Endodermal cell (in vitro differentiated cells): Measurements from ENCODE around the gene RGS9. TPM values are rescaled to one million over a fixed set of nuclear protein-coding genes. Genes with fewer than 3 reads are reported as not detected.
A peak's percentile ranks its signal among the peaks of the same experiment; 100 is the strongest.

ENCODE experiments used
- DNase-seq: peaks from one replicate; pipeline ENCODE4 v3.0.0-alpha.2; 2017
- H3K27ac ChIP-seq: 2 replicates; pipeline ENCODE4 v1.5.1; 2013; ENCODE audit warnings: mild to moderate bottlenecking, low read depth, low read length, moderate library complexity
- H3K27me3 ChIP-seq: 2 replicates; pipeline ENCODE4 v1.6.1; 2013; ENCODE audit warnings: mild to moderate bottlenecking, low read length, moderate library complexity; ENCODE audit not compliant: insufficient read depth, control insufficient read depth, poor library complexity, severe bottlenecking
- H3K36me3 ChIP-seq: 2 replicates; pipeline ENCODE4 v1.7.0; 2013; ENCODE audit warnings: mild to moderate bottlenecking, low read length, moderate library complexity; ENCODE audit not compliant: control insufficient read depth, insufficient read depth
- H3K4me1 ChIP-seq: one replicate; pipeline ENCODE4 v1.7.0; 2013; ENCODE audit warnings: low read length; ENCODE audit not compliant: control insufficient read depth, insufficient read depth
- H3K4me3 ChIP-seq: 2 replicates; pipeline ENCODE4 v1.5.1; 2013; ENCODE audit warnings: mild to moderate bottlenecking, low read length, moderate library complexity
- H3K9ac ChIP-seq: 2 replicates; pipeline ENCODE4 v1.6.1; 2013; ENCODE audit warnings: mild to moderate bottlenecking, low read length, moderate library complexity; ENCODE audit not compliant: poor library complexity, severe bottlenecking; ENCODE audit errors: extremely low read depth
- H3K9me3 ChIP-seq: 2 replicates; pipeline ENCODE4 v1.6.1; 2013; ENCODE audit warnings: mild to moderate bottlenecking, low read length, moderate library complexity; ENCODE audit not compliant: control insufficient read depth
- H3K27ac Mint-ChIP-seq: 2 replicates; pipeline ENCODE4 v1.8.0; 2020; ENCODE audit warnings: mixed read lengths
- H3K27me3 Mint-ChIP-seq: 2 replicates; pipeline ENCODE4 v1.8.0; 2021; ENCODE audit warnings: mild to moderate bottlenecking, mixed read lengths; ENCODE audit not compliant: insufficient read depth
- H3K36me3 Mint-ChIP-seq: 2 replicates; pipeline ENCODE4 v1.8.0; 2020; ENCODE audit warnings: low read depth, mixed read lengths
- H3K4me1 Mint-ChIP-seq: 2 replicates; pipeline ENCODE4 v1.8.0; 2020; ENCODE audit warnings: mixed read lengths
- H3K4me3 Mint-ChIP-seq: 2 replicates; pipeline ENCODE4 v1.8.0; 2020; ENCODE audit warnings: mild to moderate bottlenecking, moderate library complexity, mixed read lengths
- H3K9me3 Mint-ChIP-seq: 2 replicates; pipeline ENCODE4 v1.8.0; 2020; ENCODE audit warnings: mild to moderate bottlenecking, mixed read lengths
- CTCF ChIP-seq: fragments of 200-600 bp; sonication (generic); conservative IDR thresholded peaks from 2 replicates; pipeline ENCODE4 v1.5.0; 2021; ENCODE audit warnings: antibody characterized with exemption, mild to moderate bottlenecking
- WGBS, 2 experiments: methylation state at CpG; one replicate each; pipeline versions ENCODE4 v1.1.5 to v1.1.7; 2013; ENCODE audit warnings: missing lambda C conversion rate in 2 of 2, mixed read lengths in 1 of 2; ENCODE audit not compliant: insufficient coverage in 1 of 2, insufficient read length in 1 of 2; 5-methylcytosine and 5-hydroxymethylcytosine counted together
- total RNA-seq, 2 donors: library from RNA; stranded (reverse); fragmentation: NEBNext Ultra II Directional in 1 of 2; extraction: Animal tissue kit (Norgen Biotek cat#: 25700) in 1 of 2; gene quantifications; 2 replicates in 1 of 2; 3 replicates in 1 of 2; pipeline ENCODE4 v1.2.1, GENCODE V29; 2021

The RGS9 gene
- total RNA-seq, 2 donors from 2014 or later: 11.1 to 14.7 TPM

GRCh38 chr17:65235284-65235683 lies 98.1 kb downstream of the RGS9 start:
- no peak for DNase-seq
- Histone ChIP-seq H3K27ac (no peak overlapping the region), H3K9me3 (peaks cover 8% of the 10 kb centered on the region), H3K4me1 (no peaks in the 10 kb centered on the region), H3K36me3 (no peaks in the 10 kb centered on the region), H3K4me3 (no peak overlapping the region), H3K27me3 (no peaks in the 10 kb centered on the region), H3K9ac (no peak overlapping the region)
- Mint-ChIP-seq H3K4me1 (no peaks in the 10 kb centered on the region), H3K27ac (no peak overlapping the region), H3K36me3 (no peaks in the 10 kb centered on the region), H3K27me3 (no peaks in the 10 kb centered on the region), H3K4me3 (no peak overlapping the region), H3K9me3 (peaks cover 15% of the 10 kb centered on the region)
- WGBS, 2 experiments: 92 to 100% methylated on average over 1 to 2 of the region's 2 CpGs
- no peak for TF ChIP-seq CTCF

- TF ChIP-seq CTCF: no peak
- H3K4me1 Mint-ChIP-seq: no peaks in the 10 kb centered on the region
- no peak overlapping the region for H3K4me3 Mint-ChIP-seq
- no peaks in the 10 kb centered on the region for H3K4me1 ChIP-seq
- H3K9me3 Mint-ChIP-seq: peaks cover 15% of the 10 kb centered on the region
- no peak overlapping the region for H3K27ac ChIP-seq
- no peak overlapping the region for H3K4me3 ChIP-seq
- no peaks in the 10 kb centered on the region for H3K27me3 Mint-ChIP-seq
- H3K27ac Mint-ChIP-seq: no peak overlapping the region
- peaks cover 8% of the 10 kb centered on the region for H3K9me3 ChIP-seq
- no peaks in the 10 kb centered on the region for H3K36me3 ChIP-seq
- WGBS, 2 experiments: no CpG with 5 or more reads among the region's 1 CpG
- no peak for DNase-seq
- H3K27me3 ChIP-seq: no peaks in the 10 kb centered on the region
- H3K36me3 Mint-ChIP-seq: no peaks in the 10 kb centered on the region
- H3K9ac ChIP-seq: no peak overlapping the region
These were observed 99.2 kb downstream of the RGS9 start for GRCh38 chr17:65236321-65236720.

- Histone ChIP-seq H3K9me3 (no peaks in the 10 kb centered on the region), H3K4me1 (no peaks in the 10 kb centered on the region), H3K27ac (peak overlapping the region; percentile 94), H3K9ac (no peak overlapping the region), H3K36me3 (no peaks in the 10 kb centered on the region), H3K27me3 (no peaks in the 10 kb centered on the region), H3K4me3 (no peak overlapping the region)
- H3K4me1 Mint-ChIP-seq: peaks cover 4% of the 10 kb centered on the region
- DNase-seq: peak; percentile 79
- TF ChIP-seq CTCF: no peak
- H3K9me3 Mint-ChIP-seq: no peaks in the 10 kb centered on the region
- WGBS, 2 experiments: 57 to 71% methylated on average over 9 of the region's 9 CpGs
- no peaks in the 10 kb centered on the region for H3K27me3 Mint-ChIP-seq
- H3K27ac Mint-ChIP-seq: no peak overlapping the region
- no peak overlapping the region for H3K4me3 Mint-ChIP-seq
- no peaks in the 10 kb centered on the region for H3K36me3 Mint-ChIP-seq
These were observed 106.9 kb downstream of the RGS9 start for GRCh38 chr17:65243838-65244625.
